Measurements from ENCODE around the gene JSRP1. TPM values are rescaled to one million over a fixed set of nuclear protein-coding genes. Genes with fewer than 3 reads are reported as not detected.

Gene JSRP1
- total and polyA plus RNA-seq, 2 experiments from 2014 or later, result 2.4 to 3.1 TPM

- H3K36me3 ChIP-seq (ENCODE audit: insufficient read depth), result peaks cover 13% of the 10 kb centered on the region
- H3K79me2 ChIP-seq (replicated peaks; ENCODE audit: insufficient read depth), result peaks cover 67% of the 10 kb centered on the region
- H4K20me1 ChIP-seq (replicated peaks; ENCODE audit: insufficient read depth), result peaks cover 55% of the 10 kb centered on the region
- H3K4me1 Mint-ChIP-seq, result peaks cover 37% of the 10 kb centered on the region
- no peaks in the 10 kb centered on the region for H3K9me2 ChIP-seq (ENCODE audit: insufficient read depth)
- DNase-seq (ENCODE audit: low spot score) (no peak), ATAC-seq (no peak)
- H3K9me3 Mint-ChIP-seq, result peaks cover 6% of the 10 kb centered on the region; the same call in 2 of the 3 replicates
- H3K27me3 Mint-ChIP-seq (ENCODE audit: insufficient read depth, low read depth, poor library complexity), result peaks cover 5% of the 10 kb centered on the region
- no peak overlapping the region for H3K4me3 ChIP-seq
- H3K27me3 ChIP-seq (ENCODE audit: insufficient read depth), result no peaks in the 10 kb centered on the region
- peak overlapping the region; percentile 50; the same call in 1 of the 2 replicates for H3K27ac ChIP-seq (ENCODE audit: low read depth)
- peaks cover 29% of the 10 kb centered on the region for H3K4me1 ChIP-seq (ENCODE audit: insufficient read depth)
- H3K36me3 Mint-ChIP-seq (ENCODE audit: low read depth), result peaks cover 63% of the 10 kb centered on the region
- TF ChIP-seq STAT1 (IDR thresholded peaks at IDR 0.05; ENCODE audit: unreplicated experiment) (no peak), EZH2 (IDR thresholded peaks at IDR 0.05; ENCODE audit: low read depth, unreplicated experiment) (no peak), POLR2AphosphoS5 (IDR thresholded peaks at IDR 0.05; ENCODE audit: low read depth) (no peak), EZH2phosphoT487 (IDR thresholded peaks at IDR 0.05; ENCODE audit: unreplicated experiment) (no peak), ZNF114 (CRISPR knock-in tag; IDR thresholded peaks at IDR 0.05) (no peak)
- TF ChIP-seq, protein P1, sequence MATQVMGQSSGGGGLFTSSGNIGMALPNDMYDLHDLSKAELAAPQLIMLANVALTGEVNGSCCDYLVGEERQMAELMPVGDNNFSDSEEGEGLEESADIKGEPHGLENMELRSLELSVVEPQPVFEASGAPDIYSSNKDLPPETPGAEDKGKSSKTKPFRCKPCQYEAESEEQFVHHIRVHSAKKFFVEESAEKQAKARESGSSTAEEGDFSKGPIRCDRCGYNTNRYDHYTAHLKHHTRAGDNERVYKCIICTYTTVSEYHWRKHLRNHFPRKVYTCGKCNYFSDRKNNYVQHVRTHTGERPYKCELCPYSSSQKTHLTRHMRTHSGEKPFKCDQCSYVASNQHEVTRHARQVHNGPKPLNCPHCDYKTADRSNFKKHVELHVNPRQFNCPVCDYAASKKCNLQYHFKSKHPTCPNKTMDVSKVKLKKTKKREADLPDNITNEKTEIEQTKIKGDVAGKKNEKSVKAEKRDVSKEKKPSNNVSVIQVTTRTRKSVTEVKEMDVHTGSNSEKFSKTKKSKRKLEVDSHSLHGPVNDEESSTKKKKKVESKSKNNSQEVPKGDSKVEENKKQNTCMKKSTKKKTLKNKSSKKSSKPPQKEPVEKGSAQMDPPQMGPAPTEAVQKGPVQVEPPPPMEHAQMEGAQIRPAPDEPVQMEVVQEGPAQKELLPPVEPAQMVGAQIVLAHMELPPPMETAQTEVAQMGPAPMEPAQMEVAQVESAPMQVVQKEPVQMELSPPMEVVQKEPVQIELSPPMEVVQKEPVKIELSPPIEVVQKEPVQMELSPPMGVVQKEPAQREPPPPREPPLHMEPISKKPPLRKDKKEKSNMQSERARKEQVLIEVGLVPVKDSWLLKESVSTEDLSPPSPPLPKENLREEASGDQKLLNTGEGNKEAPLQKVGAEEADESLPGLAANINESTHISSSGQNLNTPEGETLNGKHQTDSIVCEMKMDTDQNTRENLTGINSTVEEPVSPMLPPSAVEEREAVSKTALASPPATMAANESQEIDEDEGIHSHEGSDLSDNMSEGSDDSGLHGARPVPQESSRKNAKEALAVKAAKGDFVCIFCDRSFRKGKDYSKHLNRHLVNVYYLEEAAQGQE (IDR thresholded peaks at IDR 0.05; ENCODE audit: unreplicated experiment), result no peak
- TF ChIP-seq, protein P2, sequence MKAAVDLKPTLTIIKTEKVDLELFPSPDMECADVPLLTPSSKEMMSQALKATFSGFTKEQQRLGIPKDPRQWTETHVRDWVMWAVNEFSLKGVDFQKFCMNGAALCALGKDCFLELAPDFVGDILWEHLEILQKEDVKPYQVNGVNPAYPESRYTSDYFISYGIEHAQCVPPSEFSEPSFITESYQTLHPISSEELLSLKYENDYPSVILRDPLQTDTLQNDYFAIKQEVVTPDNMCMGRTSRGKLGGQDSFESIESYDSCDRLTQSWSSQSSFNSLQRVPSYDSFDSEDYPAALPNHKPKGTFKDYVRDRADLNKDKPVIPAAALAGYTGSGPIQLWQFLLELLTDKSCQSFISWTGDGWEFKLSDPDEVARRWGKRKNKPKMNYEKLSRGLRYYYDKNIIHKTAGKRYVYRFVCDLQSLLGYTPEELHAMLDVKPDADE (IDR thresholded peaks at IDR 0.05), result no peak
- TF ChIP-seq, protein P3, sequence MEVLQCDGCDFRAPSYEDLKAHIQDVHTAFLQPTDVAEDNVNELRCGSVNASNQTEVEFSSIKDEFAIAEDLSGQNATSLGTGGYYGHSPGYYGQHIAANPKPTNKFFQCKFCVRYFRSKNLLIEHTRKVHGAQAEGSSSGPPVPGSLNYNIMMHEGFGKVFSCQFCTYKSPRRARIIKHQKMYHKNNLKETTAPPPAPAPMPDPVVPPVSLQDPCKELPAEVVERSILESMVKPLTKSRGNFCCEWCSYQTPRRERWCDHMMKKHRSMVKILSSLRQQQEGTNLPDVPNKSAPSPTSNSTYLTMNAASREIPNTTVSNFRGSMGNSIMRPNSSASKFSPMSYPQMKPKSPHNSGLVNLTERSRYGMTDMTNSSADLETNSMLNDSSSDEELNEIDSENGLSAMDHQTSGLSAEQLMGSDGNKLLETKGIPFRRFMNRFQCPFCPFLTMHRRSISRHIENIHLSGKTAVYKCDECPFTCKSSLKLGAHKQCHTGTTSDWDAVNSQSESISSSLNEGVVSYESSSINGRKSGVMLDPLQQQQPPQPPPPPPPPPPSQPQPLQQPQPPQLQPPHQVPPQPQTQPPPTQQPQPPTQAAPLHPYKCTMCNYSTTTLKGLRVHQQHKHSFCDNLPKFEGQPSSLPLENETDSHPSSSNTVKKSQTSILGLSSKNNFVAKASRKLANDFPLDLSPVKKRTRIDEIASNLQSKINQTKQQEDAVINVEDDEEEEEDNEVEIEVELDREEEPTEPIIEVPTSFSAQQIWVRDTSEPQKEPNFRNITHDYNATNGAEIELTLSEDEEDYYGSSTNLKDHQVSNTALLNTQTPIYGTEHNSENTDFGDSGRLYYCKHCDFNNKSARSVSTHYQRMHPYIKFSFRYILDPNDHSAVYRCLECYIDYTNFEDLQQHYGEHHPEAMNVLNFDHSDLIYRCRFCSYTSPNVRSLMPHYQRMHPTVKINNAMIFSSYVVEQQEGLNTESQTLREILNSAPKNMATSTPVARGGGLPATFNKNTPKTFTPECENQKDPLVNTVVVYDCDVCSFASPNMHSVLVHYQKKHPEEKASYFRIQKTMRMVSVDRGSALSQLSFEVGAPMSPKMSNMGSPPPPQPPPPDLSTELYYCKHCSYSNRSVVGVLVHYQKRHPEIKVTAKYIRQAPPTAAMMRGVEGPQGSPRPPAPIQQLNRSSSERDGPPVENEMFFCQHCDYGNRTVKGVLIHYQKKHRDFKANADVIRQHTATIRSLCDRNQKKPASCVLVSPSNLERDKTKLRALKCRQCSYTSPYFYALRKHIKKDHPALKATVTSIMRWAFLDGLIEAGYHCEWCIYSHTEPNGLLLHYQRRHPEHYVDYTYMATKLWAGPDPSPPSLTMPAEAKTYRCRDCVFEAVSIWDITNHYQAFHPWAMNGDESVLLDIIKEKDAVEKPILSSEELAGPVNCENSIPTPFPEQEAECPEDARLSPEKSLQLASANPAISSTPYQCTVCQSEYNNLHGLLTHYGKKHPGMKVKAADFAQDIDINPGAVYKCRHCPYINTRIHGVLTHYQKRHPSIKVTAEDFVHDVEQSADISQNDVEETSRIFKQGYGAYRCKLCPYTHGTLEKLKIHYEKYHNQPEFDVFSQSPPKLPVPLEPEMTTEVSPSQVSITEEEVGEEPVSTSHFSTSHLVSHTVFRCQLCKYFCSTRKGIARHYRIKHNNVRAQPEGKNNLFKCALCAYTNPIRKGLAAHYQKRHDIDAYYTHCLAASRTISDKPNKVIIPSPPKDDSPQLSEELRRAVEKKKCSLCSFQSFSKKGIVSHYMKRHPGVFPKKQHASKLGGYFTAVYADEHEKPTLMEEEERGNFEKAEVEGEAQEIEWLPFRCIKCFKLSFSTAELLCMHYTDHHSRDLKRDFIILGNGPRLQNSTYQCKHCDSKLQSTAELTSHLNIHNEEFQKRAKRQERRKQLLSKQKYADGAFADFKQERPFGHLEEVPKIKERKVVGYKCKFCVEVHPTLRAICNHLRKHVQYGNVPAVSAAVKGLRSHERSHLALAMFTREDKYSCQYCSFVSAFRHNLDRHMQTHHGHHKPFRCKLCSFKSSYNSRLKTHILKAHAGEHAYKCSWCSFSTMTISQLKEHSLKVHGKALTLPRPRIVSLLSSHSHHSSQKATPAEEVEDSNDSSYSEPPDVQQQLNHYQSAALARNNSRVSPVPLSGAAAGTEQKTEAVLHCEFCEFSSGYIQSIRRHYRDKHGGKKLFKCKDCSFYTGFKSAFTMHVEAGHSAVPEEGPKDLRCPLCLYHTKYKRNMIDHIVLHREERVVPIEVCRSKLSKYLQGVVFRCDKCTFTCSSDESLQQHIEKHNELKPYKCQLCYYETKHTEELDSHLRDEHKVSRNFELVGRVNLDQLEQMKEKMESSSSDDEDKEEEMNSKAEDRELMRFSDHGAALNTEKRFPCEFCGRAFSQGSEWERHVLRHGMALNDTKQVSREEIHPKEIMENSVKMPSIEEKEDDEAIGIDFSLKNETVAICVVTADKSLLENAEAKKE (CRISPR knock-in tag; IDR thresholded peaks at IDR 0.05), result no peak
- no peak overlapping the region for H2AFZ ChIP-seq
- peaks cover 14% of the 10 kb centered on the region; the same call in 1 of the 2 replicates for H3F3A ChIP-seq (replicated peaks; ENCODE audit: low read depth)
- no peak overlapping the region for H3K27ac Mint-ChIP-seq
- no peak overlapping the region for H3K4me2 ChIP-seq
- H3K4me3 Mint-ChIP-seq, result no peak overlapping the region
Measured at GRCh38 chr19:2242092-2242537, 14.1 kb downstream of the JSRP1 start.

Measured in GM23338 (cell line).